PC-9 (cell line): ENCODE data around the gene CERCAM. TPM values are rescaled to one million over a fixed set of nuclear protein-coding genes. Genes with fewer than 3 reads are reported as not detected.

Source experiments
- BruUV-seq: library from RNA; stranded (reverse); fragments of 400-500 nt; replicated peaks from 2 replicates; lab custom pipeline; 2021; lab: Mats Ljungman, UMichigan
- CTCF ChIA-PET: fragments of 300-600 bp; sonication (Branson Sonifier 250); formaldehyde crosslinking; loops from one replicate; lab custom pipeline; 2022; ENCODE audit warnings: antibody characterized with exemption; lab: Charles Lee
- POLR2A ChIA-PET: fragments of 300-600 bp; sonication (Branson Sonifier 250); formaldehyde crosslinking; loops from one replicate; lab custom pipeline; 2022; ENCODE audit warnings: antibody characterized with exemption; ENCODE audit not compliant: unreplicated experiment; lab: Charles Lee
- DNase-seq, 2 experiments: peaks; one replicate each; pipeline versions ENCODE4 v3.0.0 to v3.0.0-alpha.2; 2015 to 2022; ENCODE audit warnings: mixed read lengths in 1 of 2
- H2AFZ ChIP-seq: fragments of 200-600 bp; sonication (generic); 2 replicates; pipeline ENCODE4 v1.8.1; 2017; ENCODE audit warnings: antibody characterized with exemption
- H3F3A ChIP-seq: fragments of 200-600 bp; sonication (generic); 2 replicates; pipeline ENCODE4 v1.8.1; 2017; ENCODE audit warnings: antibody characterized with exemption, mild to moderate bottlenecking, low read depth; ENCODE audit not compliant: insufficient read depth
- H3K27ac ChIP-seq: fragments of 200-600 bp; sonication (generic); 2 replicates; pipeline ENCODE4 v1.6.1; 2016; ENCODE audit warnings: mixed run types
- H3K27me3 ChIP-seq: fragments of 200-600 bp; sonication (generic); 2 replicates; pipeline ENCODE4 v1.6.1; 2016; ENCODE audit warnings: low read depth, mixed run types; ENCODE audit not compliant: insufficient read depth
- H3K36me3 ChIP-seq: fragments of 200-600 bp; sonication (generic); 2 replicates; pipeline ENCODE4 v1.6.1; 2016; ENCODE audit warnings: low read depth, mixed run types
- H3K4me1 ChIP-seq: fragments of 200-600 bp; sonication (generic); replicated peaks from 2 replicates; pipeline ENCODE4 v1.6.1; 2016; ENCODE audit warnings: mixed run types; ENCODE audit not compliant: insufficient read depth
- H3K4me2 ChIP-seq: fragments of 200-600 bp; sonication (generic); 2 replicates; pipeline ENCODE4 v1.6.1; 2017; ENCODE audit warnings: mixed run types
- H3K4me3 ChIP-seq: fragments of 200-600 bp; sonication (generic); 2 replicates; pipeline ENCODE4 v1.6.1; 2016; ENCODE audit warnings: mixed run types
- H3K79me2 ChIP-seq: fragments of 200-600 bp; sonication (generic); 2 replicates; pipeline ENCODE4 v1.6.1; 2017; ENCODE audit warnings: low read depth, mixed run types
- H3K9me2 ChIP-seq: fragments of 200-600 bp; sonication (generic); 2 replicates; pipeline ENCODE4 v1.8.1; 2017; ENCODE audit warnings: mild to moderate bottlenecking; ENCODE audit not compliant: insufficient read depth
- H3K9me3 ChIP-seq: fragments of 200-600 bp; sonication (generic); 2 replicates; pipeline ENCODE4 v1.8.1; 2016; ENCODE audit warnings: low read depth; ENCODE audit not compliant: insufficient read depth
- H4K20me1 ChIP-seq: fragments of 200-600 bp; sonication (generic); 2 replicates; pipeline ENCODE4 v1.8.1; 2017; ENCODE audit not compliant: insufficient read depth
- CTCF ChIP-seq: fragments of 200-600 bp; sonication (generic); conservative IDR thresholded peaks from 2 replicates; pipeline ENCODE4 v1.6.1; 2017; ENCODE audit warnings: mixed run types, antibody characterized with exemption, mild to moderate bottlenecking, moderate library complexity
- EZH2 ChIP-seq: fragments of 200-600 bp; sonication (generic); IDR thresholded peaks from 2 replicates; pipeline ENCODE4 v1.8.0; 2017; ENCODE audit warnings: antibody characterized with exemption, low read depth
- intact Hi-C: fragments of 100-400 bp; cut with micrococcal nuclease; formaldehyde crosslinking; loops from one replicate; pipeline ENCODE4 v1.10.0; 2022; ENCODE audit not compliant: unreplicated experiment
- total RNA-seq: library from RNA; stranded (reverse); gene quantifications from 2 replicates; pipeline ENCODE4 v1.2.3, GENCODE V29; 2021

The CERCAM gene
- total RNA-seq, 1 experiment from 2014 or later = 87.2 TPM

GRCh38 chr9:128409450-128409849, 11.2 kb upstream of the CERCAM start:
- intact Hi-C loops = no loop called here
- BruUV-seq = no TSS peak
- Histone ChIP-seq H3K9me2 (no peaks in the 10 kb centered on the region), H2AFZ (no peak overlapping the region), H3K4me2 (no peak overlapping the region), H3K4me1 (no peaks in the 10 kb centered on the region), H3K9me3 (no peaks in the 10 kb centered on the region), H3K36me3 (no peaks in the 10 kb centered on the region), H3K79me2 (no peaks in the 10 kb centered on the region), H3K4me3 (no peak overlapping the region), H3F3A (no peaks in the 10 kb centered on the region), H3K27ac (no peak overlapping the region), H4K20me1 (no peaks in the 10 kb centered on the region), H3K27me3 (no peaks in the 10 kb centered on the region)
- TF ChIP-seq EZH2 (no peak), CTCF (no peak)
- CTCF ChIA-PET = no interaction called here
- POLR2A ChIA-PET = no interaction called here
- DNase-seq = no peak

- BruUV-seq = no TSS peak
- Histone ChIP-seq H3K27ac (no peak overlapping the region), H3K27me3 (no peaks in the 10 kb centered on the region), H3K9me2 (no peaks in the 10 kb centered on the region), H3K4me2 (no peak overlapping the region), H3K4me3 (no peak overlapping the region), H3K36me3 (no peaks in the 10 kb centered on the region), H2AFZ (no peak overlapping the region), H3K4me1 (no peaks in the 10 kb centered on the region), H4K20me1 (no peaks in the 10 kb centered on the region), H3K79me2 (no peaks in the 10 kb centered on the region), H3F3A (no peaks in the 10 kb centered on the region), H3K9me3 (no peaks in the 10 kb centered on the region)
- intact Hi-C loops = loop anchor here (5.0 kb wide), 1 partner anchor 68 kb away; the partner anchor contains the start of gene SLC27A4
- TF ChIP-seq EZH2 = no peak
- no peak for TF ChIP-seq CTCF
- CTCF ChIA-PET = interaction anchor here (0.6 to 2.6 kb wide), 3 partner anchors 35 to 267 kb away, joined by 7 to 10 read pairs (median 8); no protein-coding TSS in a partner anchor
- POLR2A ChIA-PET = no interaction called here
- DNase-seq = peak in 1 of 2 experiments; percentile 20
Measured at GRCh38 chr9:128409978-128410377, 10.7 kb upstream of the CERCAM start.

GRCh38 chr9:128411364-128412119, 9.1 kb upstream of the CERCAM start:
- Histone ChIP-seq H3K9me2 (no peaks in the 10 kb centered on the region), H3K4me2 (no peak overlapping the region), H3K4me3 (no peak overlapping the region), H3K27me3 (no peaks in the 10 kb centered on the region), H3K36me3 (no peaks in the 10 kb centered on the region), H2AFZ (no peak overlapping the region), H3K79me2 (no peaks in the 10 kb centered on the region), H3K4me1 (peaks cover 14% of the 10 kb centered on the region), H3F3A (peaks cover 5% of the 10 kb centered on the region), H4K20me1 (no peaks in the 10 kb centered on the region), H3K9me3 (no peaks in the 10 kb centered on the region), H3K27ac (no peak overlapping the region)
- BruUV-seq = no TSS peak
- no peak for DNase-seq
- intact Hi-C loops = loop anchor here (1.0 to 5.0 kb wide), 2 partner anchors 69 to 116 kb away; partner anchors contain the start of gene SLC27A4
- CTCF ChIA-PET = interaction anchor here (0.9 to 2.6 kb wide), 2 partner anchors 49 to 287 kb away, joined by 3 to 8 read pairs; no protein-coding TSS in a partner anchor
- POLR2A ChIA-PET = no interaction called here
- TF ChIP-seq EZH2 (no peak), CTCF (no peak)
